Thymus (tissue), 11 donors: ENCODE measurements around the gene PBX3. TPM values are rescaled to one million over a fixed set of nuclear protein-coding genes. Genes with fewer than 3 reads are reported as not detected.

Experiments
- DNase-seq, 9 donors: peaks; one replicate each; pipeline ENCODE4 v3.0.0-alpha.2; 2013; ENCODE audit warnings: low spot score in 9 of 9, low read depth in 6 of 9, missing footprints in 1 of 9
- H3K27ac ChIP-seq, 2 donors: one replicate each; pipeline ENCODE4 v1.5.1; 2013; ENCODE audit warnings: control low read depth in 1 of 2, low read depth in 1 of 2, low read length in 1 of 2, mild to moderate bottlenecking in 1 of 2, moderate library complexity in 1 of 2
- H3K27me3 ChIP-seq, 2 donors: one replicate each; pipeline ENCODE4 v1.5.1; 2013; ENCODE audit warnings: low read length in 1 of 2; ENCODE audit not compliant: control insufficient read depth in 2 of 2, insufficient read depth in 1 of 2
- H3K36me3 ChIP-seq, 2 donors: one replicate each; pipeline ENCODE4 v1.5.1; 2013; ENCODE audit warnings: low read length in 1 of 2, mild to moderate bottlenecking in 1 of 2, moderate library complexity in 1 of 2; ENCODE audit not compliant: control insufficient read depth in 2 of 2, insufficient read depth in 2 of 2
- H3K4me1 ChIP-seq, 2 donors: one replicate each; pipeline ENCODE4 v1.5.1; 2013; ENCODE audit warnings: low read length in 2 of 2; ENCODE audit not compliant: control insufficient read depth in 2 of 2, insufficient read depth in 2 of 2
- H3K4me3 ChIP-seq, 2 donors: one replicate each; pipeline ENCODE4 v1.5.1; 2013; ENCODE audit warnings: low read length in 2 of 2, control low read depth in 1 of 2, mild to moderate bottlenecking in 1 of 2
- H3K9me3 ChIP-seq, 2 donors: one replicate each; pipeline ENCODE4 v1.5.1; 2013; ENCODE audit warnings: low read length in 1 of 2, mild to moderate bottlenecking in 1 of 2; ENCODE audit not compliant: control insufficient read depth in 2 of 2, insufficient read depth in 1 of 2
- WGBS: extraction: QIAGEN DNeasy Blood & Tissue Kit; methylation state at CpG from one replicate; pipeline ENCODE4 v1.1.7; 2013; 5-methylcytosine and 5-hydroxymethylcytosine counted together
- polyA plus RNA-seq: library from polyadenylated mRNA; stranded (reverse); fragments of 200-250 nt; gene quantifications from one replicate; pipeline ENCODE4 v1.2.3, GENCODE V29; 2013
- total RNA-seq: library from RNA; stranded (reverse); fragments of 120-200 nt; gene quantifications from one replicate; pipeline ENCODE4 v1.2.4, GENCODE V29; 2013
- donor health status: healthy.

PBX3 gene
- total and polyA plus RNA-seq, 2 donors: 16.2 to 21.4 TPM

DNA sequence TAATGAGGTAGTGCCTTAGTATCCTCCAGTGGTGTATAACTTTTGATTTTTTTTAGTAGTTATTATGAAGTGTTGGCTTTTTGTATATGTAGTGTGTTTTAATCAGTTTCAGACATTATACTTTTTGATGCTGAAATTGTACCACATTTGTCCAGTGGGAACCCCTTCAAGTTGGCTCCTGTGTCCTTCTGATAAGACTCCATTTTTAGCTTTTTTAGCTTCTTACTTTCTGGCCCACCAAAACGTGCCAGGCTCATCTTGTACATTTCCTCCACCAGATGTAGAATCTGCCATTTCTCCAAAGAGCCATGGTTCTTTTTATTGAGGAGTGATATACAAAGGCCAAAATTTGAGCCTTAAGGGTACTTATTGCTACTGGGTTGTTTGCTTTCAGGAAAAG lies 84.4 kb downstream of the PBX3 start:
- Histone ChIP-seq H3K9me3 (no peaks in the 10 kb centered on the region), H3K27ac (no peak overlapping the region), H3K27me3 (no peaks in the 10 kb centered on the region), H3K4me3 (no peak overlapping the region), H3K36me3 (no peaks in the 10 kb centered on the region), H3K4me1 (no peaks in the 10 kb centered on the region)
- no peak for DNase-seq
- 92% methylated on average over 1 of the region's 1 CpG for WGBS

DNA sequence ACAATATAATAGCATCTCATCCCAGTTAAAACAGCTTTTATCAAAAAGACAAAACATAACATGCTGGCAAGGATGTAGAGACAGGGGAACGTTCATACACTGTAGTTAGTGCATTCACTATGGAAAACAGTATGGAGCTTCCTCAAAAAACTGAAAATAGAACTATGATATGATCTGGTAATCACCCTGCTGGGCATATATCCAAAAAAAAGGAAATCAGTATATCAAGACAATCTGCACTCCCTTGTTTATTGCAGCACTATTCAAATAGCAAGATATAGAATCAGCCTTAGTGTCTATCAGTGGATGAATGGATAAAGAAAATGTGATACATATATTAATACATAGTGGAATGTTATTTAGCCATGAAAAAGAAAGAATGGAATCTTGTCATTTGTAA lies 88.5 kb downstream of the PBX3 start:
- H3K9me3 ChIP-seq: no peaks in the 10 kb centered on the region
- no peak overlapping the region for H3K27ac ChIP-seq
- H3K27me3 ChIP-seq: no peaks in the 10 kb centered on the region
- H3K36me3 ChIP-seq: no peaks in the 10 kb centered on the region
- DNase-seq: no peak
- H3K4me3 ChIP-seq: no peak overlapping the region
- no peaks in the 10 kb centered on the region for H3K4me1 ChIP-seq
- WGBS: 95% methylated on average over 1 of the region's 1 CpG

DNA sequence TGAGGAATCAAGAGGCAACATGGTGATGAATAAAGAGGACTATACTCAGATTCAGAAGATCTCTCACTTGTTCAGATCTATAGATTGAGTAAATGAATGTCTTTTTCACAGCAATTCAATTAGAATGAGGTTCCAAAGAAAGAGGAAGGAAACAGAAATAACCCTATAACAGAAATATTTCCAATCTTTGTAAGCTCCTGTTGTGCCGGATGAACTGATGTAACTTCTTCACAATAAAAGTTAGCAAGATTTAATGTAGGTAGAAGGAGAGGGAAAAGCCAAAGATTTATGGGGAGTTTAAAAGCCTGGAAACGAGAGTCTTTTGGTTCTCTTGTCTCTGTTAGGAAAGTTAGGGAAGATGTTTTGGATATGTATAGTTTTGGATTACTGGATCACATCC lies 92.1 kb downstream of the PBX3 start:
- no peaks in the 10 kb centered on the region for H3K27me3 ChIP-seq
- no peaks in the 10 kb centered on the region for H3K36me3 ChIP-seq
- WGBS: 49% methylated on average over 2 of the region's 2 CpGs
- H3K27ac ChIP-seq: no peak overlapping the region
- no peak for DNase-seq
- no peaks in the 10 kb centered on the region for H3K9me3 ChIP-seq
- no peaks in the 10 kb centered on the region for H3K4me1 ChIP-seq
- no peak overlapping the region for H3K4me3 ChIP-seq

DNA sequence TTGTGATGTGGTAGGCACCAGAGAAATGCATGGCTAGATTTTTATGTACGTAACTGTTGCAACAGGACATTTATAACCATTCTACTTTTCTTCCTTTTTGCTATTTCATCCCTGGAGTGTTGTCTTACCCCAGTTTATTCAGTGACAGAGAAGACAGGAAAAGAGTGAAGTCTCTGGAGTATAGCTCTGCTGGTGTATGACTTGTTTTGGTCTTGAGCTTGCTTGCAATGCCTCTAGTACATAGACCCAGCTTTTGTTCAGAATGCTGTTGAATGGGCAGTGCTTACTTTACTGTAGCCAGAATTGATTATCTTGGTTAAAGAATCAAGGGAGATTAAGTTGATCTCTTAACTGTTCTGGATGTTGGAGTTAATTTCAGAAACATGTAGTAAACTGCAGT lies 94.3 kb downstream of the PBX3 start:
- no peak for DNase-seq
- H3K27me3 ChIP-seq: no peaks in the 10 kb centered on the region
- H3K9me3 ChIP-seq: no peaks in the 10 kb centered on the region
- 84% methylated on average over 1 of the region's 1 CpG for WGBS
- H3K36me3 ChIP-seq: no peaks in the 10 kb centered on the region
- H3K27ac ChIP-seq: no peak overlapping the region
- H3K4me3 ChIP-seq: no peak overlapping the region
- no peaks in the 10 kb centered on the region for H3K4me1 ChIP-seq

DNA sequence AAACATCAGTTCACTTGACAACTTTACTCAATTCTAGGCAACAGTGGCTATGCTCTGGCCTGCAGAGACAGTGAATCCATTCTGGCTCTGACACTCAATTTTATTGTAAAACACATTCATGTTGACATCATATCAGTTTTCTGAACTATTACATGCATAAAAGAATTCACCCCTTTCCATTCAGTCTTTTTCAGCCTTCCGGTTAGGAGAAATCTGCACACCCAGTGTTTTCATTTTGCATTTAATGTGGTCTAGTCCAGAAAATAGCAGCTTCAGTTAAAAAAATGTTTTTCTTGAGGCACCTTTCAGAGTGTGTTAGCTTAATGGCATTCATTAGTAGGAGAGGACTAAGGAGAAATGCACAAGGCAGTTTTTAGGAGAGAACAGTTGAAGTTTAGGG lies 95.1 kb downstream of the PBX3 start:
- DNase-seq: no peak
- H3K4me1 ChIP-seq: no peaks in the 10 kb centered on the region
- no peak overlapping the region for H3K27ac ChIP-seq
- H3K36me3 ChIP-seq: no peaks in the 10 kb centered on the region
- H3K4me3 ChIP-seq: no peak overlapping the region
- no peaks in the 10 kb centered on the region for H3K27me3 ChIP-seq
- no peaks in the 10 kb centered on the region for H3K9me3 ChIP-seq
- WGBS: 92% methylated on average over 1 of the region's 1 CpG

DNA sequence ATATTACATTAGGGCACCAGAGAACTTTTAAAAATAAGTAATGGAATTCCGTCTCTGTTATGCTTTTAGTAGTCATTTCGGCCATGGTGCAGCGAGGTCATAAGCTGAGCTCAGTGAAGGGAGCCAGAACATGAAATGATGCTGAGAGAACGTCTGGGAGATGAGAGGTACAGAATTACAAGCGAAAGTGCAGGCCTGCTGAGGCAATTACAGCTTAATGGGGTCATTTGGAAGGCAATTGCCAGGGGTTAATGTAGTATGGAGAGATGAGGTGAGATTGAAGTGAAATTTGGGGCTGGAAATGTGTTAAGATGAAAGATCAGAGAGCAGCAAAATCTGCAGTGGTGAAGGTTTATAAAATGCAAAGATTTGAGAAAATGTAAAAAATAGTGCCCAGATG lies 96.5 kb downstream of the PBX3 start:
- 96% methylated on average over 5 of the region's 5 CpGs for WGBS
- no peak overlapping the region for H3K27ac ChIP-seq
- no peaks in the 10 kb centered on the region for H3K9me3 ChIP-seq
- DNase-seq: no peak
- H3K4me3 ChIP-seq: no peak overlapping the region
- H3K4me1 ChIP-seq: no peaks in the 10 kb centered on the region
- H3K36me3 ChIP-seq: no peaks in the 10 kb centered on the region
- no peaks in the 10 kb centered on the region for H3K27me3 ChIP-seq

DNA sequence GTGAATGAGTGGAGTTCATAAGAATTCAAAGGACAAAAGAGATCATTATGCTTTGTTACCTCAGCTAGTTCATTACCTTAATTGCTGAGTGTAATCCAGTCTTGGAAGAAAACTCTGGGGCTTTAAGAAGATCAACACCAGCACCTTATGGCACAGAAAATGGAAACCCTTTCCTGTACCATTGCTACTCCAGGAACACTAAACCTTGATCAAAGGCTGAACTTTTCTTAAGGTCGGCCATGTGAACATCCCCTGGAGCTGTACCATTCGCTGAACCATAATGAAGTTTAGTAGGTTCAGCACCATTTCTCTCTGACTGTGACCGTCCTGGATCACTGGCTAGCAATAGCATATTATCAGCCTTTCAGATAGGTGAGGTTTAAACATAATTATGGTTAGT lies 97.4 kb downstream of the PBX3 start:
- Histone ChIP-seq H3K36me3 (no peaks in the 10 kb centered on the region), H3K9me3 (no peaks in the 10 kb centered on the region), H3K4me3 (no peak overlapping the region), H3K4me1 (no peaks in the 10 kb centered on the region), H3K27ac (no peak overlapping the region), H3K27me3 (no peaks in the 10 kb centered on the region)
- 91% methylated on average over 3 of the region's 3 CpGs for WGBS
- DNase-seq: no peak

DNA sequence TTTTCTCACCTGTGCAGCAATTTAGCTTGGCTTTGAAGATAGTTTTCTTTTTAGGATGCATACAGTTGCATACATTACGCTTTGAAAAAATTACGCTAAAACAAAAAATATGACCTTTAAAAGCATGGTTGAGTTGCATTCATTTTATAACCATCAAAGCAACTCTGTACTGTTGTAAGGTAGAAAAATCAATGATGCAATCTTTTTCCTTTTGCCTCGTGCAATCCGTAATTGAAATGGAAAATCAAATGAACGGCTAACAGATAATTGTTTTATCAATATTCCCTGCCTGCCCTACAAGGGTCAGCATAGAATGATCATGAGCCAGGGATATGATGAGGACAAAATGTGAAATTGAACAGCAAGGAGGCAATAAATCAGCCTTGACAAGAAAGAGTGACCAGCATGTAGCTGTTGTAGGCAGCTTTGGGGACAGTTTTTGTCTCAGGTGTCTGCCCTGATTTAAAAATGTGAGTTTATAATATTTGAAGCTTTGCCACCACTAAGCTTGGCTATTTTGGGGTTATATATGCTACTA lies 98.2 kb downstream of the PBX3 start:
- Histone ChIP-seq H3K4me1 (no peaks in the 10 kb centered on the region), H3K9me3 (no peaks in the 10 kb centered on the region), H3K36me3 (no peaks in the 10 kb centered on the region), H3K27ac (peak overlapping the region in 1 of 2 donors; percentile 4), H3K4me3 (no peak overlapping the region), H3K27me3 (no peaks in the 10 kb centered on the region)
- DNase-seq: no peak
- WGBS: 98% methylated on average over 5 of the region's 5 CpGs

DNA sequence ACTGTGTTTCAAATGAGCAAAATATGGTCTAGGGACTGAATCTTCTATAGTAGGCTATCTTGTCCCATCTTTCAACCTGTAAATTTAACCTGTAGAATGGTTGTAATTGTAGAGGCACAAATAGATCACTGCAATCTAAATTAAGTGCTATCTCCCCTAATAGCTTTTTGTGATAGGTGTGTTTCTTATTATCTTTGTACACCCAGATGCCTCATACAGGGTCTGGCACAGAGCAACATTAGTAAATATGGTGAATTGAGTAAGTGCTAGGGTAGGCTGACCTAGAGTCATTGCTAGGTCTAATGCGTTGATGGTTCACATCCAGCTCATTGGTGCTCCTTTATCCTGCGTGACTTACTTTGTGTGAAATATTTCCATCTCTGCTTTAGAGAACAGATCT lies 100.6 kb downstream of the PBX3 start:
- Histone ChIP-seq H3K36me3 (no peaks in the 10 kb centered on the region), H3K4me3 (no peak overlapping the region), H3K27ac (no peak overlapping the region), H3K9me3 (no peaks in the 10 kb centered on the region), H3K27me3 (no peaks in the 10 kb centered on the region), H3K4me1 (no peaks in the 10 kb centered on the region)
- no peak for DNase-seq
- 74% methylated on average over 2 of the region's 2 CpGs for WGBS

DNA sequence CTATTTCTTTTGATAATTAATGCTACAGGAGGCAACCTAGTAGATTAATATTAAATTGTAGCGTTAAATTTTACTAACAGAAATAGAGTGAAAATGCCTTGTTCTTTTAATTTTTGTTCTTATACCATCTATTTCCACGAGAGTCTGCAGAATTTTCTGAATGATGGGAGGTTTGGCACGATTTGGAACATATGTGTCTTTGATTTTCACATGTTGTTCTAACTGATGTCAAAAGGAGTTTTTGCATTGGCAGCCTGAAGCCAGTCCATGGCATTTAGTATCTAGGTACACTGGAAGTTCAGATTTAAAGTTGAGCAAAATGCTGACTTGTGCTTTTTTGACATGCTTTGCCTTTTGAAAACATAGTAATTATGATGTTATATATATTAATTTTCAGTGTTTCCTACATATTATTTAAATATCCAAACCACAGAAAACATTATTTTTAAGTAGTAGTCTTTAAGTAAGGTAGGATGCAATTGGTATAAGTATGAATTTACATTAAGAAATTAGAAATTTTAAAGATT lies 103.0 kb downstream of the PBX3 start:
- H3K36me3 ChIP-seq: no peaks in the 10 kb centered on the region
- WGBS: 98% methylated on average over 3 of the region's 3 CpGs
- no peak overlapping the region for H3K4me3 ChIP-seq
- no peaks in the 10 kb centered on the region for H3K4me1 ChIP-seq
- no peaks in the 10 kb centered on the region for H3K9me3 ChIP-seq
- no peak for DNase-seq
- H3K27ac ChIP-seq: no peak overlapping the region
- no peaks in the 10 kb centered on the region for H3K27me3 ChIP-seq
